ENCODE results near the gene AK9.

AK9 gene

GRCh38 chr6:109722564-109723254 is 31.7 kb upstream of the AK9 start:
- TF ChIP-seq, protein P1, sequence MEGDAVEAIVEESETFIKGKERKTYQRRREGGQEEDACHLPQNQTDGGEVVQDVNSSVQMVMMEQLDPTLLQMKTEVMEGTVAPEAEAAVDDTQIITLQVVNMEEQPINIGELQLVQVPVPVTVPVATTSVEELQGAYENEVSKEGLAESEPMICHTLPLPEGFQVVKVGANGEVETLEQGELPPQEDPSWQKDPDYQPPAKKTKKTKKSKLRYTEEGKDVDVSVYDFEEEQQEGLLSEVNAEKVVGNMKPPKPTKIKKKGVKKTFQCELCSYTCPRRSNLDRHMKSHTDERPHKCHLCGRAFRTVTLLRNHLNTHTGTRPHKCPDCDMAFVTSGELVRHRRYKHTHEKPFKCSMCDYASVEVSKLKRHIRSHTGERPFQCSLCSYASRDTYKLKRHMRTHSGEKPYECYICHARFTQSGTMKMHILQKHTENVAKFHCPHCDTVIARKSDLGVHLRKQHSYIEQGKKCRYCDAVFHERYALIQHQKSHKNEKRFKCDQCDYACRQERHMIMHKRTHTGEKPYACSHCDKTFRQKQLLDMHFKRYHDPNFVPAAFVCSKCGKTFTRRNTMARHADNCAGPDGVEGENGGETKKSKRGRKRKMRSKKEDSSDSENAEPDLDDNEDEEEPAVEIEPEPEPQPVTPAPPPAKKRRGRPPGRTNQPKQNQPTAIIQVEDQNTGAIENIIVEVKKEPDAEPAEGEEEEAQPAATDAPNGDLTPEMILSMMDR (IDR thresholded peaks at IDR 0.05; ENCODE audit: low read depth, low read length, missing control alignments): no peak
- no peak for DNase-seq (ENCODE audit: extremely low read depth, low read depth)

DNA sequence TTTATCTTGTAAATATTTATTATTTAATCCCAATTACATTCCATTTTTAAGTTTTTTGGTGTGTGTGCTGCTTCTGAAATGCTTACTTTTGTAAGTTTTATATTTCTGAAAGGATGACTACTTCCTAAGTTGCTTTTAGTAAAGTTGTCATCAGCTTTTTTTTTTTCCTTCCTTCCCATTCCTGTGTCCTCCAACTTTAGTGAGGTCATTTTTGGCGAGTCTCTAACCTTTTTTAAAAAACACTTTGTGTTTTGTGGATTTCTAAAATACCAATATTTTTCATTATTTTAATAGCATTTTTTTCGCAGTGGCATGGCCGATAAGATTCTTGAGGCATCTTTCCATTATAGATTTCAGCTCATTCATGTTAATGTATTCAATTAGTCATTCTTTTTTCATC is 31.0 kb upstream of the AK9 start:
- TF ChIP-seq, protein P1 (IDR thresholded peaks at IDR 0.05; ENCODE audit: low read depth, low read length, missing control alignments): no peak
- DNase-seq (ENCODE audit: extremely low read depth, low read depth): no peak
- H3K4me3 ChIP-seq (replicated peaks; ENCODE audit: low read depth, low read length): no peak overlapping the region

More at GRCh38 chr6:109722564-109723254, 31.7 kb upstream of the AK9 start:
- H3K4me3 ChIP-seq (replicated peaks; ENCODE audit: low read depth, low read length): no peak overlapping the region

DNA sequence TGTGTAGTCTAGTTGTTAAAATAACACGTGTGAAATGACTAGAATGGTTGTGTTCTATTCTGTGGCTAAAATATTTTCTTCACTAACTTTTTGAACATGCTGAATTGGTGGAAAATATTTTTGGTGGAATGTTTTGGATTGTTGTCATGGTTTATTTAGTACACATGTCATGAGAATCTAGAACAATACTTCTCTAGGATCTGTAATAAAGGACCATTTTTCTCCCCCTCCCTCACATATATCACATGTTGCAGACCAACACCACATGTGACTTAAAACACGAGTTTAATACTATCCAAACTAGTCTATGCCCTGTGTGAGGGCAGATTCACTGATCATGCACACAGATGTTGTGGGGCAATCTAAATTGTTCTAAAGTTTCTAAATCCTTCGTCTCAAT is 29.3 kb upstream of the AK9 start:
- H3K4me3 ChIP-seq (replicated peaks; ENCODE audit: low read depth, low read length): no peak overlapping the region
- TF ChIP-seq, protein P1 (IDR thresholded peaks at IDR 0.05; ENCODE audit: low read depth, low read length, missing control alignments): no peak
- no peak for DNase-seq (ENCODE audit: extremely low read depth, low read depth)

- H3K4me3 ChIP-seq (replicated peaks; ENCODE audit: low read depth, low read length): no peak overlapping the region
- TF ChIP-seq, protein P1 (IDR thresholded peaks at IDR 0.05; ENCODE audit: low read depth, low read length, missing control alignments): no peak
- DNase-seq (ENCODE audit: extremely low read depth, low read depth): no peak
Measured at GRCh38 chr6:109718991-109719390, 28.0 kb upstream of the AK9 start.

- no peak for DNase-seq (ENCODE audit: extremely low read depth, low read depth)
- TF ChIP-seq, protein P1 (IDR thresholded peaks at IDR 0.05; ENCODE audit: low read depth, low read length, missing control alignments): no peak
- H3K4me3 ChIP-seq (replicated peaks; ENCODE audit: low read depth, low read length): no peak overlapping the region
Measured at GRCh38 chr6:109717971-109718370, 27.0 kb upstream of the AK9 start.

GRCh38 chr6:109715616-109716015 is 24.6 kb upstream of the AK9 start:
- DNase-seq (ENCODE audit: extremely low read depth, low read depth): no peak
- no peak overlapping the region for H3K4me3 ChIP-seq (replicated peaks; ENCODE audit: low read depth, low read length)
- TF ChIP-seq, protein P1 (IDR thresholded peaks at IDR 0.05; ENCODE audit: low read depth, low read length, missing control alignments): no peak

GRCh38 chr6:109714611-109715010 is 23.6 kb upstream of the AK9 start:
- TF ChIP-seq, protein P1 (IDR thresholded peaks at IDR 0.05; ENCODE audit: low read depth, low read length, missing control alignments): no peak
- DNase-seq (ENCODE audit: extremely low read depth, low read depth): no peak
- no peak overlapping the region for H3K4me3 ChIP-seq (replicated peaks; ENCODE audit: low read depth, low read length)
